Stimulated activated CD8-positive, alpha-beta memory T cell treated with anti-CD3 and anti-CD28 coated beads, Interleukin-15, amount 100 ng/mL, for 48 hours (primary cell): ENCODE data around the gene ITPK1.

Experiments used
- DNase-seq, 2 donors: peaks; one replicate each; pipeline ENCODE4 v3.0.0-alpha.2; 2020; ENCODE audit warnings: low read depth in 2 of 2

ITPK1 gene

DNA sequence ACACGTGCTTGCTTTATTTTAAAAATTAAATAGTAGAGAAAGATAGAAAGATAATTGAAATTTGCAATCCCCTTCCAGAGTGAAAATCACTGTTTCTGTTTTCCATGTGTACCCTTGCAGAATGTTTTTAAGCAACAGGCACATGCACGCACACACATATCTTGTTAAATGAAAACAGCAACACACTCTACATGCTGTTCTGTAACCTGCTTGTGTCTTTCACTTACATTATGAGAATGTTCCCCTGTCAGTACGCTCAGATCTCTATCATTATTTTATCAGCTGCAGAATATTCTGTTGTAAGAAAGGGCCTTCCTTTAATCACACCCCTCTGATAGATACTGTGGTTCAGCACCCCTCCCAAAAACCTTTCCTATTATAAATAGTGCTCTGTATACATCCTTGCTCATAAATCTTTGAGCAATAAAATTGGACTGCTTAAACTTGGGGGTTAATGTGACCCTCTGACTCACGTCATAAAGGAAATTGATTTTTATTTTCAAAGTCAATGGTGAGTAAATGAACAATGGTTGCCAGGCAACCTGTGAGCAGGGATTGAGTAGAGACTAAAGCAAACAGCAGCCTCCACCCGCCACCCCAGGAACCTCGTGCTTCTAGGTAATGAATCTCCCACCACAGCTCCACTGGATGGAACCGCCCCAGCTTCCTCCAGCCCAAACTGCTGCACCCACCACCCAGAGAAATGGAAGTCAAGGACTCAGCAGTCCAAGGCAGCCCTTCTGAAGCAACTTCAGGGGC is 224.7 kb downstream of the ITPK1 start:
- no peak for DNase-seq

DNA sequence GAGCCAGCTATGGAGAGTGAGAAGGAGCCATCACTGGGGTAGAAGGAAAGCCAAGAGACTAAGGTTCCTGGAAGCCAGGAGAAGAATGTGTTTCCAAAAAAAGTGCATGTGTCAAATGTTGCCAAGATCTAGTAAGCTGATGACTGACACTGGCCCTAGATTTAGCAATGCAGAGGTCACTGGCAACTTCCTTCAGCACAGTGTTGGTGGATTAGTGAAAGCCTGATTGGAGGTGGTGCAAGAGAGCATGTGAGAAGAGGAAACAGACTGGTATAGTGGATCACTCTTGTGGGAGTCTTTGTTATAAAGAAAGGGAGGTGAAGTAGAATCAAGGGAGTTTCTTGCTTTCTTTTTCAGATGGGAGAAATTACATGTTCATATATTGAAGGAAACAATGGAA is 226.8 kb downstream of the ITPK1 start:
- no peak for DNase-seq

DNA sequence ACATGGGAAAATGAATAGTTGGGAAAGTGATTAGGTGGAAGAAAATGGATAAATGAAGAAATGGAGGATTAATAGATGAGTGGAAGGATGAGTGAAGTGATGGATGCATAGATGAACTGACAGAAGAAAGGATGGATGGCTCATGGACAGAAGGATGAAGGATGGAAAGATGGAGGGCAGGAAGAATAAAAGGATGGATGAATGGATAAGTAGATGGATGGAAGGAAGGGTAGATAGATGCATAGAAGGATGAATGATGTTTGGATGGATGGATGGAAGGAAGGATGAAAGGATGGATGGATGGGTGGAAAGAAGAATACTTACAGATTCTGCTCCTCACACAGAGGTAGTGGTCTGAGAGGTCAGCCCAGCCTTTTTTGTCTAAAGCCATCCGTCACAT is 228.6 kb downstream of the ITPK1 start:
- no peak for DNase-seq
